Stimulated activated CD4-positive, alpha-beta T cell treated with anti-CD3 and anti-CD28 coated beads, Interleukin-1b, Interleukin-23, amount 100 ng/mL, for 4 hours (primary cell): ENCODE results near the gene LY86.
"Not testable (repeated sequence)": the region's sequence is repeated elsewhere in the genome, so short reads cannot be mapped to it uniquely, and the experiment has no call there.

Experiments
- DNase-seq, 2 donors: peaks; one replicate each; pipeline ENCODE4 v3.0.0-alpha.2; 2020; ENCODE audit warnings: low read depth in 2 of 2

LY86 gene

DNA sequence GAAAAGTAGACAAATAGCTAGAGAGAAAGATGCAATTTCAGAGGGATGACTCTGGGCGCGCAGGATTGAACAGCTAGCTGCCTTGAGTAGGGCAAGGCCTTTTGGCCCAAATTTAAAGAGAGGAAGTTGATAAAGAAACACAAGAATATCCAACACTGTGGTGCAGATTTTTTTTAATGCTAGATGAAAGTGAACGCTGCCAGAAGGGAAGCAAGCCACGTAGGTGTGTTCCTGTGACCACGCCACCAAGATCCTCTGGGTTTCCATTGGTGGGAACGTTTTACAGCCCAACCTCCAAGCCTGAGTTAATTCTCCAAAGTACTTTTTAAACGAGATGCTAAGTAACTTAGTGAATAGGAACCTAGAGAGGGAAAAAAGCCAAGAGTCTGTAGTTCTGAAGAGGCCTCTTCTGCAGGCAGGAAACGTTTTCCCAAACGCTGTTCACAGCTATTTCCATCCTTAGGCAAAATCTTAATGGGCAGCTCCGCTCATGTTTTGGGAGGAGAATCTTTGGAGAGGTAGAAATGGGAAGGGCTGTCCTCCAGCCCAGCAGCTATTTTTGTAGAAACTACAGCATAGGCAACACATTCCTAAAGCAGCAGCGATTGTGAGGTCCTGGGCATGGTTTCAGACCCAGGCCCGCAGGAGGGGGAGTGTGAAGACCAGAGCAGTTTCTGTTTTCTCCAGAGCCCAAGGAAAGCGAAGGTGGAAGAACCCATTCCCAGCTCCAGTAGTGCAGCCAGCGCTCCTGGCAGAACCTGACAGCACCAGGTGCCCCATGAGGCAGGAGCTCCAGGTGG is 8.2 kb downstream of the LY86 start:
- DNase-seq, result no peak

DNA sequence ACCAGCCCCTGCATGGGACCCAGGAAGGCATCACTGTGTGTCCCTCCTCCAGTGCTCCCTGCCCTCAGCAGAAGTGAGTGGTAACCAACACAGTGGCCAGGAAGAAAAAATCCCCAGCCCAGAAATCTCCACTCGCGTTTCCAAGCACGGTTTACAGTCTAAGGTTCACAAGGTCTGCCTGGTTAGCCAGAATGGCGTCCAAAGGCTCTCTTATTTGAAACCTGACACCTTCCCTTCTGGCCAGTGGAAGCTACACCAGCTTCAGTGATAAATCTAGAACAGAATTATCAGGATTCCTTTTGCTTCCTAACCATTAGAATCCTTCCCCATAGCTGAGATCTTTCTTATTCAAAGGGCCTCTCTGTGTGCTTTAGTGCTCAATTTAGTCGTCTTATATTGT is 9.2 kb downstream of the LY86 start:
- no peak for DNase-seq

DNA sequence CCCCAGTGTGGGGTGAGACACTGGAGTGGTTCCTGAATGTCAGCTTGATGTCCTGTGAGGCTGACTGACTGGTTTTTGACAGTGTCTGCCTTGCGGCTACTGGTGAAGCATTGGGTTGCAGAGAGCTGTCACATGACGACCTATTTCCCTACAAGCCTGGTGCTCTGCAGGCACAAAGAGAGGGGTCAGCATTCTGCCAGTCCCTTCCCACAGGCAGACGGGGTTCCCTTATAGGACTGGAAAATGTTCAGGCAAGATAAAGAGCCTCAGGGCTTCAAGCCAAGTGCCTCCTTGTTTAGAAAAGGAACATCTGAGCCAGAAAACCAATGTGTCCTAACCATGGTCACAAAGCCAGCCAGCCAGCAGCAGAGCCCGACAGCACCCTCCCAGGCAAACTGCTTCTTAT is 11.0 kb downstream of the LY86 start:
- DNase-seq, result no peak

DNA sequence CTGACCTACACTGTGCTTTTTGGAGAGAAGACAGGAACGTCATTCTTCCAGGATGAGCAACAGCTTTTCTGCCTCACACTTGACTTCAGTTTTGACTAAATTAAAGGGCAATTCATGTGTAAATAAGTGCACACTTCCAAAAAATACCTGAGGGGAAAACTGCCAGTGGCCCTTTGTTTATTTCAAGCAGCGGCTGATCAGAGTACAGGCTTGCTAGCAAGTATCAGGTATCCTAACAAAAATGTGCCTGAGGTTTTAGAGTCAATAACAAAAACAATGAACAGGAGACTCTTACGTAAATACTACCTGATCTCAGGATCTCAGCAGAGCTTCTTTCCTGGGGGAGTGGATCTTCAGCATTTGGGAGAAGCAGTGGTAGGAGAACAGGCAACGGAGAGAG is 12.4 kb downstream of the LY86 start:
- DNase-seq, result no peak

DNA sequence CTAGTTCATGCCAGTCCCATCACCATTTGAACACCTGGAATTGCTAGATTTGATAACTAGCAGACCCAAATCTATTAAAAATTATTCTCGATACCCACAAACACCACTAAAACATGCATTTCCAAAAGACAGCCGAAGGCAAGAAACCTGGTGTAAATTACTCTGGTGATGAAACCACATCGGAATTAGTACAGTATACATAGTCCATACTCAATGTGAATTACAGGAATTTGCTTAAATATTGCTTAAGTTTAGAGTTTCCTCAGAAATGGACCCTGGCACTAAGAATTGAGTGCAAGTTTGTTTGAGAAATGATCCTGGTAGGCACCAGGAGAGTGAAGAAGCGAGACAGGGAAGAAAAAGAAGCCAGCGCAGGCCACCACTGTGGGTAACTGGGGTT is 13.7 kb downstream of the LY86 start:
- no peak for DNase-seq

DNA sequence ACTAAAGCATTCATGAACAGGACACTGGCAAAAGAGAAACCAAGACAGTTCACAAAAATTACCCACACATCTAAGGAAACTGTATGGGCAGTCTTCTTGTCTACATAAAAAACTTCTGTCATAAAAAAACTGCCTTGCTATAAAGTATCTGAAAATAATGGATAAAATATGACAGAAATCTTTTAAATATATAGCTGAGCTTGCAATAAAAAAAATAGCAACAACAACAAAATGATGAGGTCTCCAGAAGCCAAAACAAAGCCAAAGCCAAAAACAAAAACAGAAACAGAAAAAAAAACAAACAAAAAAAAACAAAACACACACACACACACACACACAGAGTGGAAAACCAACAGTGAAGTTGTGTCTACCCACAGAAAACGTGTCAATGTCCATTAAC is 14.8 kb downstream of the LY86 start:
- no peak for DNase-seq

DNA sequence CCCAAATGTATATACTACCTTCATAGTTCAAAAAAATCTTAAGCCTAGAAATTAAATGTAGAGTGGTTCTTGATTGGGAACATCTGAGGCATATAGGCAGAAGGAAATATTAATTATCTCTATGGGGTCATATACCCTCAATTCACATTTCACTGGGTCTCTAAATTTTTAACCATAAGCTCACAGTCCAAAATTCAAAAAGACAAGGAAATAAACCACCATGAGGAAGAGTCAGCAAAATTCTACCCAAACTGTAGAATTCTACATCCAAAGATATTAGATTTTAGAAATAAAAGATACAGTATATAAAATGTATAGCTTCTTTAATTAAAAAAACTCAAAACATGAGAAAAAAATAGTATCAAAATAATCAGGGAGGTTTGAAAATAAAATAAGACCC is 15.5 kb downstream of the LY86 start:
- no peak for DNase-seq

DNA sequence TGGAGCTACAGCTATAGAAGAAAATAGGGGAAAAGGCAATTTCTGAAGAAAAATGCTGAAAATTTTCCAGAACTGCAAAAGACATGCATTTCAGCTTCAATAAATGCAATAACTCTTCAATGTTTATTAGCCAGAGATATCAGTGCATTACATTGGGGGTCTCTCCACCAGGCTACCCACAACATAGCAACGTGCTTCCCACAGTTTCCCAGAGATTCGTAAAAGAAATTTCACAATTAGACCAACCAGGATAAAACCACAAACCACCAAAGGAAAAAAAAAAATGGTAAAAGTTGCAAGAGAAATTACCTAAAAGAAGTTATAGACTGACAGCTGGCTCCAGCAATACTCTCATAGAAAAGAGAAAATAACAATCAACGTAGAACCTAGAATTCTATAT is 16.0 kb downstream of the LY86 start:
- DNase-seq, result no peak

DNA sequence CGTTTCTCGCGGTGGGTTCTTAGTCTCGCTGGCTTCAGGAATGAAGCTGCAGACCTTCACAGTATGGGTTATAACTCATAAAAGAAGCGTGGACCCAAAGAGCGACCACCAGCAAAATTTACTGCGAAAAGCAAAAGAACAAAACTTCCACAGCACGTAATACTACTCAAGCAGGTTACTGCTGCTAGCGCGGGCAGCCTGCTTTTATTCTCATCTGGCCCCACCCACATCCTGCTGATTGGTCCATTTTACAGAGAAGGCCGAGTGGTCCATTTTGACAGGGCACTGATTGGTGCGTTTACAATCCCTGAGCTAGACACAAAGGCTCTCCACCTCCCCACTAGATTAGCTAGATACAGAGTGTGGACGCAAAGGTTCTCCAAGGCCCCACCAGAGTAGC is 17.4 kb downstream of the LY86 start:
- no peak for DNase-seq

DNA sequence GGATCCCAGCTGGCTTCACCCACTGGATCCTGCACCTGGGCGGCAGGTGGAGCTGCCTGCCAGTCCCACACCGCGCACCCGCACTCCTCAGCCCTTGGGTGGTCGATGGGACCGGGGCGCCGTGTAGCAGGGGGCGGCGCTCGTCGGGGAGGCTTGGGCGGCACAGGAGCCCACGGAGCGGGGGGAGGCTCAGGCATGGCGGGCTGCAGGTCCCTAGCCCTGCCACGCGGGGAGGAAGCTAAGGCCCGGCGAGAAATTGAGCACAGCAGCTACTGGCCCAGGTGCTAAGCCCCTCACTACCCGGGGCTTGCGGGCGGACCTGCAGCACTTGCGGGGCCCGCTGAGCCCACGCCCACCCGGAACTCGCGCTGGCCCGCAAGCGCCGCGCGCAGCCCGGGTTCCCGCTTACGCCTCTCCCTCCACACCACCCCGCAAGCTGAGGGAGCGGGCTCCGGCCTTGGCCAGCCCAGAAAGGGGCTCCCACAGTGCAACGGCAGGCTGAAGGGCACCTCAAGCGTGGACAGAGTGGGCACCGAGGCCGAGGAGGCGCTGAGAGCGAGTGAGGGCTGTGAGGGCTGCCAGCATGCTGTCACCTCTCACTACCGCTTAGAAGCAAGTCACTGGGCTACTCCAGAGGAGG is 18.0 kb downstream of the LY86 start:
- not testable (repeated sequence) for DNase-seq

DNA sequence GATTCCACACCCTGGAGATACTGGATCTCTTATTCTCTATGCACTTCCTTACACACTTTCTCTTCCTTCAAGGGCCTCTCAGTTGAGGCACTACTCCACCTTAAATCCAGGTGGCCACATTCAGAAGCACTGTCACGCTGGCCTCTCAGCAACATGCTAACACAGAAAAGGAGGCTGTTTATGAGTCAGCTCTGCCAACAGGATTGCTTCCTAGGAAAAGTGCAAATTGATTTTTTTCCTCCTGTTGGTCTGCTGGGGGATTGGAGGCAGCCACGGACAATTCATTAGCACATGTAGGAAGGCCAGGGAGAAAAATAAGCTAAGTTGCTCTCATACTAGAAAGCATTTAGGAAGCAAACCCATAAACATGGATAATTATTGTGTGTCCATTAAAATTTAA is 20.9 kb downstream of the LY86 start:
- no peak for DNase-seq

DNA sequence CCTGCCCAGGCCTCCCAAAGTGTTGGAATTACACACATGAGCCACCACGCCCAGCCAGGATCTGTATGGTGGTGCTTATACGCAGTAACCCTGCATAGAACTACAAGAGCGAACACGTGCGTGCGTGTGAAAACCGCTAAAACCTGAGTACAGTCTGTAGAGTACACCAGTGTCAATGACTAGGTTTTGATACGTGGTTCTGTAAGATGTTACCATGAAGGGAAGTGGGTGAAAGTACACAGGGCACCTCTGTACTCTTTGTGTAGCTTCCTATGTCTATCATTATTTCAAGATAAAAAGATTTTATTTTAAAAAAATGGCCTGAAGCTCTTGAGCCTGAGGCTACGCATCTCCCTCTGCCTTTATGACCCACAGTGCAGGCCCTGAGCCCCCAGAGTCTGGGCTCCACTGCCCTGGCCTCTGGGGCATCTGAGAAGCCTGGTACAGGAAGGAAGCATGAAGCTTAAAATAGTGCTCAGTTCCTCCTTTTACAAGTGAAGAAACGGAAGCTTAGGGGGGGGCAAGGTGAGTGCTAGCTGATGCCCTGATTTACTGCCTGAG is 21.6 kb downstream of the LY86 start:
- DNase-seq, result no peak

DNA sequence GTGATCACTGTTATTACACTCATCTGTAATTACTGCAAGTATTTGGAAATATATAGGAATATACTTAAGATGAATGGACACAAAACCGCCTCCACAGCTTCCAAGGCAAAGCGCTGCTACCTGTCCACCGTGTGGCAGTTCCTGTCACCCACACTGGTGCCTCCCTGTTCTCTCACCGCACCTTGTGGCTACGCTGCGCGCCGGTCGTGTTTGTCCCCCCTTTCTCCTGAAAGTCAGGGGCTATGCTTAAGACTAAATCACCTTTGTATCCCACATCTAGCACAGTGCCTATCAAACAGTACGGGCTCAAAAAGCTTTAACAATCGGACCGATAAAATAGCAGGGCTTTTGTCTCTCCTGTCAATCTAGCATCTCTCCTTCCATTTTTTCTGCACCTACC is 23.0 kb downstream of the LY86 start:
- DNase-seq, result no peak

DNA sequence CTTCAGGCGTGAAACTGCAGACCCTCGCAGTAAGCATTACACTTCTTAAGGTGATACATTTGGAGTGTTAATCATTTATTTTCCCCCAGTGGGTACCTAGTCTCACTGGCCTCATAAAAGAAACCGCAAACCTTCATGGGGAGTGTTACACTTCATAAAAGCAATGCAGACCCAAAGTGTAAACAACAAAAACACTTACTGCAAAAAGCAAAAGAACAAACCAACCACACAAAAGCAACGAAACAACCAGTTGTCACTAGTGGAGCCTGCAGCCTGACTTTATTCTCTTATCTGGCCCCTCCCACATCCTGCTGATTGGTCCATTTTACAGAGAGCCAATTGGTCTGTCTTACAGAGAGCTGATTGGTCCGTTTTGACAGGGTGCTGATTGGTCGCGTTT is 23.8 kb downstream of the LY86 start:
- DNase-seq, result no peak

DNA sequence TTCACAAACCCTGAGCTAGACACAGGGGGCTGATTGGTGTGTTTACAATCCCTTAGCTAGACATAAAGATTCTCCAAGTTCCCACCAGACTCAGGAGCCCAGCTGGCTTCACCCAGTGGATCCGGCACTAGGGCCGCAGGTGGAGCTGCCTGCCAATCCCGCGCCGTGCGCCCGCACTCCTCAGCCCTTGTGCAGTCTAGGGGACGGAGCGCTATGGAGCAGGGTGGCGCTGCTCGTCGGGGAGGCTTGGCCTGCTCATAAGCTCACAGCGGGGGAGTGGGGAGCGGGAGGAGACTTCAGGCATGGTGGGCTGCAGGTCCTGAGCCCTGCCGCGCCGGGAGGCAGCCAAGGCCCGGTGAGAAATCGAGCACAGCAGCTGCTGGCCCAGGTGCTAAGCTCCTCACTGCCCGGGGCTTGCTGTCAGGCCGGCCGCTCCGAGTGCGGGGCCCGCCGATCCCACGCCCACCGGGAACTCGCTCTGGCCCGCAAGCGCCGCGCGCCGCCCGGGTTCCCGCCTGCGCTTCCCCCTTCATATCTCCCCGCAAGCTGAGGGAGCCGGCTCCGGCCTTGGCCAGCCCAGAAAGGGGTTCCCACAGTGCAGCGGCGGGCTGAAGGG is 24.7 kb downstream of the LY86 start:
- not testable (repeated sequence) for DNase-seq

DNA sequence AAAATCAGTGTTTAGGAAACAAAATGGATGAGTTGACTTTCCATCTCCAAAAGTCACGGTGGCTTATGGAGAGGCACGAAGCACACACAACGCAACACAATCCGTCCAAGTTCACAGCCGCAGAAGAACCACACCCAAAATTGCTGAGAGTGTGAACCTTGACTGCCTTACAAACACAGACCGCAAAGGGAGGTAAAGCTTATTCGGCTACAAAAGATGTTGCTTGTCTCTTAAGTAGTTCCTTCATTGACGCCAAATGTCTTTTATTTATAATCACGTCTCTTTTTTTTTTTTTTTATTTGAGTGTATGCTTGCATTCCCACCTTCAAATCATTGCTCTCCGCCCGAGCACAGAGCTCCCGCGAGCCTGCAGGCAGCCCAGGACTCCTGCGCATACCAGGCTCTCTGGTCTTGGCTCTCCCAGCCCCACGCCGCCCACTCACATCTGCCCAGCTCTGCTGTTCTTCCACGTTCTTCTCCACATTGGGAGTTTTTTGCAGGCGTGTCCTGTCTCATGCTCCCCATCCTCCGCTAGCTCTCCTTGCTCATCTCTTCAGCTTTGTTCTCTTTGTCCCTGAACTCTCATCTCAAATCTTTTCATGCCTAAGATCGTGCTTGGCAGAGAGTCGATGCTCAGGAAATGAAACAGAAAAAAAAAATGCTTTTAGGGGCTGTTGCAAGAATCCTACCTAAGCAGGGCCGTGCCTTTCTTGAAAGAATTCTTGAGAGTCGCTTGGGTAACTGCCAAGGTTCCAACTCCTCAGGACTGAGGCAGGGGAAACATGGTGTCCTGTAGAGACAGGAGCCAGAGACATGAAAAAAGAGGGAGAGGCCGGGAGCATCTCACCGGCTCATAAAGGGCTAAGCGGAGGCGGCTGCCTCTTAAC is 25.8 kb downstream of the LY86 start:
- DNase-seq, result no peak

DNA sequence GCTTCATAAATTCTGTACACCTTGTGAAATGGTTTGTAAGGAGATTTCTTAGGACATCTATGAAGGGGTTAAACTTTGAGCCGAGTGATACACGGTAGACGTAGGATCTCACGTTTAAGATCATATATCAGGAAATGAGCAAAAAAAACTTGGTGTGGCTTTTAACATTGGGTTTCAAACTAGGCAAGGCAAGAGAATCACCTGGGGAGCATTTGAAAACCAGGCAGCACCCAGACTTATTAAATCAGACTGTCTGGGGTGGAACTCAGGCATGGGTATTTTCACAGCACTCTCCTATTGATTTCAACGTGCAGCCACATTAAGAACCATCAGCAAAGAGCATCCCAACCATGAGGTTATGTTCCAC is 26.4 kb downstream of the LY86 start:
- DNase-seq, result no peak

DNA sequence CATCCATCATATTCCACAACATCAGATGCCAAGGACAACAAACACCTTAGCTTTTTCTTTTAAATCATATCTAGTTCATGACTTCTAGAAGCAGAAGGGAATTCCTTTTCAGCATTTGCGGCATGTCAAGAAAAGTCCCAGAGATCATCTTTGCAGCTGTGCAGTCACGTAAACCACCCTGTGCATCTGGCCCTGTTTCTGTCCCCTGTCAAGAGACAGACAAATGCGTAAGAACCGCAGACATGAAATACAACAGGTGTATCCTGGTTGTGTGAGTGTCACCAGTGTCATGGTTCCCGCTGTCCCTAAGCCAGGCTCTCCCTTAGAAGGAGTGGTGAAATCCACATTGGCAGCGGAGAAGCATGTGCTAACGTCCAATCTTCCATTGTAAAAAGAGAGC is 28.1 kb downstream of the LY86 start:
- DNase-seq, result no peak

DNA sequence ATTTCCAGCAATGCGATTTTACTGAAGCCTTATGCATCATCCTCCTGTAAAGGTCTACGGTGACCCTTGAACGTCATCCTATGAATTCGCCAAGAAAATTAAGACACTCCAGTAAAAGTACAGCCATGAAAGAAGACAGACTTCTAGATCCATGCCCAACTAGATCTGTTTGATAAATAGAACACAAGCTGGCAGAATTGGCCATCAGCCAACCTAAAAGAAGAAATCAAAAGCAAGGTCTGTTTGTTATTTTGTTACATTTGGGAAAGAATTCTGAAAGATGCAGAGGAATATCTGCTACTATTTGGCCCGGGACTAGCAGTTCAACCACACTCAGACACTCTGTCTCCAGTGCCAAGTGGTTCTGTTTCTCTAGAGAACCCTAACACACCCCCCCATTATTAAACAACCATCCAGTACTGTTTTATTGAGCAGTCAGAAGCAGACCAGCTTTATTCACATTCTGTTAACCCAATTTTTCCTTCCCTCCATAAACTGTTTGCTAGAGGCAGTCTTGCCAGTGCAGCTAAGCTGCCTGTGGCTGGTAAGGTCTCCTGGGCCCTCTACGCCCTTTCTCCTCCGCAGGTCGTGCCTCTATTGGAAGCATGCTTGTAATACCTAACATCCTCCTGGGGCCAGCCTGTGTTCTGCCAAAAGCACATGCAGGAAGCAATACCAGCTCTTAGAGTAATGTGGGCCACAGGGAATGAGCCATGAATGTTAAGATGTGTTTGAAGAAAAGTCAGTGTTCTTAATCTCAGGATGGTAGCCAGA is 30.7 kb downstream of the LY86 start:
- no peak for DNase-seq

DNA sequence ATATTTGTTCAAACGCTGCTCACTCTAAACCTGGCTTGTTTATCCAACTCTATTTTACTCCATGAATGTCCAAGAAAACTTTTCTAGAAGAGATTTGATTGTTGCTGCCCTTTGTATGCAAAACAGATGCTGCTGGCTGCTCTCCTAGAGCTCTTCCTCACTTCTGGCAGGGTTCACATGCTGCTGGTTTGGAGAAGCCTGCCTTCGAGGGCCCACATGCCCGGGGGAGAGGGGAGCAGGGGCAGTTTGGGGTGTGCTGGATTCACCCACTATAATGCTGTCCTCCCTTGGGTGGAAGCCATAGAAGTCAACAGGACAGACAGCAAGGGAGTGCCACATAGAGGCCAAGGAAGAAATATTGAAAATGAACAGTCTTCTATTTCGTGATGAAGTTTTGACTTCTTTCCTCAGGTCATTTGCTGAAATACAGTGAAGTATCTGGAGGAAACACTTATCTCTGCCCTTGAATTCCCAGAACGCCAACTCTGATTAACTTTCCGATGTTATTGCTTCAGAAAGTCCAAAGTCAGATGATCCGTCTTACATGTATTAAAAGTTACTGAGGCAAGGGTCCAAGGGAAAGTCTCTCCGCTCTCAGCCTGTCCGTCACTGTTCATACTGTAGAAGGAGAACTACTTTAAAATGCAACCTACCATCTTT is 32.4 kb downstream of the LY86 start:
- no peak for DNase-seq

DNA sequence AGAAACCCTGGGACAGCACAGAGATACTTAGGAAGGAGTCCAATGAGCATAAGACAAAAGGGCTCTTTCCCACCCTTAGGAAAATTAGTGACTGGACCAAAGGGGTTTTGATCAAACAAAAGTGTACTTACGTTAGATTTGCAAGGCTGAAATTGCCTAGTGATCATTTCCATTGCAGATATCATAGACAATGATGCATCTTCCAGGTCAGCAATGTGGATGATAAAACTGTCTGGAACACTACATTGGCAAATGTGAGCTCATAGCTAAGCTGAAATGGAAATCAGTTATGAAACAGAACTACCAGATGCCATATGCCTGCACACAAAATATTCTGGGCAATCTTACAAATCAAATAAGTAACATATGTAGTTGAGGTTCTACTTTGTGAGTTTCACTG is 34.0 kb downstream of the LY86 start:
- DNase-seq, result no peak
